Astrocyte (in vitro differentiated cells and primary cell): ENCODE data around the gene KIAA1217. TPM values are rescaled to one million over a fixed set of nuclear protein-coding genes. Genes with fewer than 3 reads are reported as not detected.

Experiments
- DNase-seq: peaks from one replicate; pipeline ENCODE4 v3.0.0-alpha.2; 2010; ENCODE audit warnings: low read depth
- FAIRE-seq: peaks from 2 replicates; lab custom pipeline; 2011; peaks lifted over from hg19 to GRCh38; lab: Jason Lieb, UNC
- H2AFZ ChIP-seq: 2 replicates; pipeline ENCODE4 v1.6.0; 2012; ENCODE audit warnings: low read depth, low read length, inconsistent platforms
- H3K27ac ChIP-seq: 2 replicates; pipeline ENCODE4 v1.5.1; 2011; ENCODE audit warnings: low read depth, low read length, inconsistent platforms
- H3K27me3 ChIP-seq: 2 replicates; pipeline ENCODE4 v1.6.0; 2011; ENCODE audit warnings: low read length, inconsistent platforms; ENCODE audit not compliant: insufficient read depth
- H3K36me3 ChIP-seq: 2 replicates; pipeline ENCODE4 v1.5.1; 2011; ENCODE audit warnings: low read length, inconsistent platforms; ENCODE audit not compliant: insufficient read depth
- H3K4me1 ChIP-seq: 2 replicates; pipeline ENCODE4 v1.5.1; 2011; ENCODE audit warnings: low read length, inconsistent platforms; ENCODE audit not compliant: insufficient read depth
- H3K4me2 ChIP-seq: 2 replicates; pipeline ENCODE4 v1.6.0; 2012; ENCODE audit warnings: low read length, inconsistent platforms
- H3K4me3 ChIP-seq: 2 replicates; pipeline ENCODE4 v1.5.1; 2011; ENCODE audit warnings: low read depth, mild to moderate bottlenecking, low read length, inconsistent platforms; ENCODE audit not compliant: insufficient read depth
- H3K79me2 ChIP-seq: 2 replicates; pipeline ENCODE4 v1.6.0; 2012; ENCODE audit warnings: mild to moderate bottlenecking, low read length, inconsistent platforms; ENCODE audit not compliant: insufficient read depth
- H3K9ac ChIP-seq: 2 replicates; pipeline ENCODE4 v1.6.0; 2012; ENCODE audit warnings: mild to moderate bottlenecking, low read length, inconsistent platforms
- H3K9me3 ChIP-seq: 2 replicates; pipeline ENCODE4 v1.5.1; 2012; ENCODE audit warnings: low read depth, mild to moderate bottlenecking, low read length, inconsistent platforms; ENCODE audit not compliant: insufficient read depth
- H4K20me1 ChIP-seq: 2 replicates; pipeline ENCODE4 v1.6.0; 2012; ENCODE audit warnings: low read length, inconsistent platforms; ENCODE audit not compliant: insufficient read depth
- H3K27ac Mint-ChIP-seq: one replicate; pipeline ENCODE4 v1.8.0; 2021; ENCODE audit warnings: mild to moderate bottlenecking, mixed read lengths; ENCODE audit not compliant: unreplicated experiment
- H3K27me3 Mint-ChIP-seq: one replicate; pipeline ENCODE4 v1.8.0; 2021; ENCODE audit warnings: low read depth, mixed read lengths; ENCODE audit not compliant: unreplicated experiment
- H3K36me3 Mint-ChIP-seq: one replicate; pipeline ENCODE4 v1.8.0; 2021; ENCODE audit warnings: low read depth, mixed read lengths; ENCODE audit not compliant: unreplicated experiment
- H3K4me1 Mint-ChIP-seq: one replicate; pipeline ENCODE4 v1.8.0; 2021; ENCODE audit warnings: low read depth, mixed read lengths; ENCODE audit not compliant: unreplicated experiment
- H3K4me3 Mint-ChIP-seq: one replicate; pipeline ENCODE4 v1.8.0; 2021; ENCODE audit warnings: mild to moderate bottlenecking, moderate library complexity, mixed read lengths; ENCODE audit not compliant: unreplicated experiment
- H3K9me3 Mint-ChIP-seq: one replicate; pipeline ENCODE4 v1.8.0; 2021; ENCODE audit warnings: mild to moderate bottlenecking, mixed read lengths; ENCODE audit not compliant: unreplicated experiment
- EZH2 ChIP-seq: IDR thresholded peaks from 2 replicates; pipeline ENCODE4 v1.6.1; 2012; ENCODE audit warnings: mild to moderate bottlenecking, low read length, inconsistent platforms; ENCODE audit not compliant: insufficient read depth
- total RNA-seq: library from RNA; stranded (reverse); gene quantifications from 2 replicates; pipeline ENCODE4 v1.2.1, GENCODE V29; 2021
- TF ChIP-seq, protein P1 (sequence below): IDR thresholded peaks from 2 replicates; pipeline ENCODE4 v1.5.1; 2011; ENCODE audit warnings: low read depth, mild to moderate bottlenecking, inconsistent platforms, low read length, moderate library complexity; ENCODE audit not compliant: insufficient read depth

The KIAA1217 gene
- total RNA-seq, 1 donor from 2014 or later = 31.8 TPM

DNA sequence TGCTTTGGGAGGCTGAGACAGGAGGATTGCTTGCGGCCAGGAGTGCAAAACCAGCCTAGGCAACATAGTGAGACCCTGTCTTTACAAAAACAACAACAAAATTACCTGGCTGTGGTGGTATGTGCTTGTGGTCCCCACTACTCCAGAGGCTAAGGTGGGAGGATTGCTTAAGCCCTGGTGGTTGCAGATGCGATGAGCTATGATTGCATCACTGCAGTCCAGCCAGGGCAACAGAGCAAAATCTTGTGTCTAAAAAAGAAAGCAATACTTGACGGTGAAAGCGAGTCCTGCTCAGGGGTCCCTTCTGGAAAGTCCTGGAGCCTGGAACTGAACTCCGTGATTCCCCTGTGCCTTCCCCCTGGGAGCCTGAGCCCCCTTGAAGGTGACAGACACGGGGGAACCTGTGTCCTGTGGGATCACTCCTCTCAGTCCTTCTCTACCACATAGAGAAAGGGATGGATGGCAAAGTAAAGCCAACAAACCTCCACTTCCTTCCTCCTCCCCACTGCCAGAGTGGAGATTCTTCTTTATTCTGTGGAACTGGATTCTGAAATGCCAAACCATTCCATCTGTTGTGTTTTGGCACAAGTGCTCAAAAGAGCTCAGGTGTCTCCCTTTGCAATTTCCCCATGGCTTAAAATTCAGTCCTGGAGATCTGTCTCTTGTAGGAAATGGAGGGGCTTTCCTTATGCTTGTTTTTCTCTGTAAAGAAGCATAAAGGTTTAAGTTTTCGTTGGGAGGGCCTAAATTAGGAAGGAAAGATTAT is 50.6 kb downstream of the KIAA1217 start:
- no peaks in the 10 kb centered on the region for H3K27me3 ChIP-seq
- H3K4me1 ChIP-seq = peaks cover 23% of the 10 kb centered on the region
- TF ChIP-seq EZH2 = no peak
- TF ChIP-seq, protein P1, sequence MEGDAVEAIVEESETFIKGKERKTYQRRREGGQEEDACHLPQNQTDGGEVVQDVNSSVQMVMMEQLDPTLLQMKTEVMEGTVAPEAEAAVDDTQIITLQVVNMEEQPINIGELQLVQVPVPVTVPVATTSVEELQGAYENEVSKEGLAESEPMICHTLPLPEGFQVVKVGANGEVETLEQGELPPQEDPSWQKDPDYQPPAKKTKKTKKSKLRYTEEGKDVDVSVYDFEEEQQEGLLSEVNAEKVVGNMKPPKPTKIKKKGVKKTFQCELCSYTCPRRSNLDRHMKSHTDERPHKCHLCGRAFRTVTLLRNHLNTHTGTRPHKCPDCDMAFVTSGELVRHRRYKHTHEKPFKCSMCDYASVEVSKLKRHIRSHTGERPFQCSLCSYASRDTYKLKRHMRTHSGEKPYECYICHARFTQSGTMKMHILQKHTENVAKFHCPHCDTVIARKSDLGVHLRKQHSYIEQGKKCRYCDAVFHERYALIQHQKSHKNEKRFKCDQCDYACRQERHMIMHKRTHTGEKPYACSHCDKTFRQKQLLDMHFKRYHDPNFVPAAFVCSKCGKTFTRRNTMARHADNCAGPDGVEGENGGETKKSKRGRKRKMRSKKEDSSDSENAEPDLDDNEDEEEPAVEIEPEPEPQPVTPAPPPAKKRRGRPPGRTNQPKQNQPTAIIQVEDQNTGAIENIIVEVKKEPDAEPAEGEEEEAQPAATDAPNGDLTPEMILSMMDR = no peak
- H3K79me2 ChIP-seq = peaks cover 57% of the 10 kb centered on the region
- peaks cover 3% of the 10 kb centered on the region for H3K36me3 Mint-ChIP-seq
- no peaks in the 10 kb centered on the region for H3K27me3 Mint-ChIP-seq
- no peak overlapping the region for H3K4me3 Mint-ChIP-seq
- DNase-seq (peak; percentile 18), FAIRE-seq (no peak)
- H3K9me3 ChIP-seq = no peaks in the 10 kb centered on the region
- H3K9me3 Mint-ChIP-seq = no peaks in the 10 kb centered on the region
- peaks cover 39% of the 10 kb centered on the region for H3K4me1 Mint-ChIP-seq
- no peak overlapping the region for H3K9ac ChIP-seq
- peak overlapping the region; percentile 37 for H3K4me2 ChIP-seq
- H2AFZ ChIP-seq = no peak overlapping the region
- H3K36me3 ChIP-seq = no peaks in the 10 kb centered on the region
- no peak overlapping the region for H3K4me3 ChIP-seq
- H3K27ac ChIP-seq = no peak overlapping the region
- H4K20me1 ChIP-seq = no peaks in the 10 kb centered on the region
- H3K27ac Mint-ChIP-seq = peak overlapping the region; percentile 30

GRCh38 chr10:24261627-24262026 is 52.7 kb downstream of the KIAA1217 start:
- Mint-ChIP-seq H3K27me3 (no peaks in the 10 kb centered on the region), H3K4me1 (peaks cover 25% of the 10 kb centered on the region), H3K36me3 (peaks cover 3% of the 10 kb centered on the region), H3K9me3 (no peaks in the 10 kb centered on the region), H3K4me3 (no peak overlapping the region), H3K27ac (no peak overlapping the region)
- no peaks in the 10 kb centered on the region for H4K20me1 ChIP-seq
- H3K4me3 ChIP-seq = no peak overlapping the region
- H3K9me3 ChIP-seq = no peaks in the 10 kb centered on the region
- H3K27me3 ChIP-seq = no peaks in the 10 kb centered on the region
- FAIRE-seq (no peak), DNase-seq (no peak)
- H3K4me1 ChIP-seq = peaks cover 8% of the 10 kb centered on the region
- no peak for TF ChIP-seq EZH2
- TF ChIP-seq, protein P1 = no peak
- no peaks in the 10 kb centered on the region for H3K36me3 ChIP-seq
- peaks cover 60% of the 10 kb centered on the region for H3K79me2 ChIP-seq
- no peak overlapping the region for H3K4me2 ChIP-seq
- H3K27ac ChIP-seq = no peak overlapping the region
- H3K9ac ChIP-seq = no peak overlapping the region
- H2AFZ ChIP-seq = no peak overlapping the region

- H3K4me1 Mint-ChIP-seq = peaks cover 21% of the 10 kb centered on the region
Observed at GRCh38 chr10:24262929-24263590, 54.1 kb downstream of the KIAA1217 start.

More at GRCh38 chr10:24262929-24263590, 54.1 kb downstream of the KIAA1217 start:
- Histone ChIP-seq H3K79me2 (peaks cover 48% of the 10 kb centered on the region), H3K36me3 (no peaks in the 10 kb centered on the region), H3K9me3 (no peaks in the 10 kb centered on the region), H3K27me3 (no peaks in the 10 kb centered on the region), H3K27ac (no peak overlapping the region), H4K20me1 (no peaks in the 10 kb centered on the region), H2AFZ (no peak overlapping the region), H3K4me1 (peaks cover 4% of the 10 kb centered on the region), H3K4me2 (no peak overlapping the region), H3K4me3 (no peak overlapping the region), H3K9ac (no peak overlapping the region)
- H3K36me3 Mint-ChIP-seq = peaks cover 3% of the 10 kb centered on the region
- no peak overlapping the region for H3K4me3 Mint-ChIP-seq
- TF ChIP-seq, protein P1 = no peak
- TF ChIP-seq EZH2 = no peak
- no peaks in the 10 kb centered on the region for H3K9me3 Mint-ChIP-seq
- no peaks in the 10 kb centered on the region for H3K27me3 Mint-ChIP-seq
- no peak overlapping the region for H3K27ac Mint-ChIP-seq
- no peak for DNase-seq
- FAIRE-seq = no peak
